ENCODE measurements around the gene PRKCA. TPM values are rescaled to one million over a fixed set of nuclear protein-coding genes. Genes with fewer than 3 reads are reported as not detected.

PRKCA gene
- total RNA-seq, 2 donors from 2014 or later: 6.4 to 7.7 TPM

GRCh38 chr17:66767154-66767933 lies 464.9 kb downstream of the PRKCA start:
- ATAC-seq: no peak
- intact Hi-C loops (cut with DNase I): no loop called here
- no peak for DNase-seq

GRCh38 chr17:66769911-66770310 lies 467.5 kb downstream of the PRKCA start:
- DNase-seq (no peak), ATAC-seq (no peak)
- intact Hi-C loops (cut with DNase I): loop anchor here in 1 of 2 donors (10.0 kb wide), 1 partner anchor 55 kb away; no protein-coding TSS in a partner anchor

GRCh38 chr17:66772148-66772812 lies 469.9 kb downstream of the PRKCA start:
- DNase-seq: no peak
- no peak for ATAC-seq
- intact Hi-C loops (cut with DNase I): loop anchor here in 1 of 2 donors (10.0 kb wide), 1 partner anchor 57 kb away; no protein-coding TSS in a partner anchor

GRCh38 chr17:66775271-66775670 lies 472.9 kb downstream of the PRKCA start:
- DNase-seq (no peak), ATAC-seq (no peak)
- intact Hi-C loops (cut with DNase I): loop anchor here in 1 of 2 donors (10.0 kb wide), 1 partner anchor 60 kb away; no protein-coding TSS in a partner anchor

- no peak for ATAC-seq
- intact Hi-C loops (cut with DNase I): loop anchor here in 1 of 2 donors (10.0 kb wide), 1 partner anchor 61 kb away; no protein-coding TSS in a partner anchor
- no peak for DNase-seq
Measured at GRCh38 chr17:66775881-66776400, 473.5 kb downstream of the PRKCA start.

- no peak for DNase-seq
- no peak for ATAC-seq
- intact Hi-C loops (cut with DNase I): loop anchor here in 1 of 2 donors (10.0 kb wide), 1 partner anchor 62 kb away; no protein-coding TSS in a partner anchor
Measured at GRCh38 chr17:66776999-66777688, 474.7 kb downstream of the PRKCA start.

GRCh38 chr17:66777689-66778225 lies 475.3 kb downstream of the PRKCA start:
- no peak for ATAC-seq
- DNase-seq: no peak
- intact Hi-C loops (cut with DNase I): loop anchor here in 1 of 2 donors (10.0 kb wide), 1 partner anchor 63 kb away; no protein-coding TSS in a partner anchor

GRCh38 chr17:66778531-66779236 lies 476.3 kb downstream of the PRKCA start:
- ATAC-seq (no peak), DNase-seq (no peak)
- intact Hi-C loops (cut with DNase I): loop anchor here in 1 of 2 donors (10.0 kb wide), 1 partner anchor 64 kb away; no protein-coding TSS in a partner anchor

- ATAC-seq (no peak), DNase-seq (no peak)
- intact Hi-C loops (cut with DNase I): loop anchor here in 1 of 2 donors (10.0 kb wide), 1 partner anchor 64 kb away; no protein-coding TSS in a partner anchor
Measured at GRCh38 chr17:66779237-66779606, 476.8 kb downstream of the PRKCA start.

- ATAC-seq (no peak), DNase-seq (no peak)
- intact Hi-C loops (cut with DNase I): no loop called here
Measured at GRCh38 chr17:66781135-66781534, 478.7 kb downstream of the PRKCA start.

GRCh38 chr17:66782851-66783250 lies 480.4 kb downstream of the PRKCA start:
- DNase-seq (no peak), ATAC-seq (no peak)
- intact Hi-C loops (cut with DNase I): no loop called here

- DNase-seq: no peak
- ATAC-seq: no peak
- intact Hi-C loops (cut with DNase I): no loop called here
Measured at GRCh38 chr17:66783656-66784381, 481.4 kb downstream of the PRKCA start.

GRCh38 chr17:66784621-66785364 lies 482.4 kb downstream of the PRKCA start:
- ATAC-seq (no peak), DNase-seq (no peak)
- intact Hi-C loops (cut with DNase I): no loop called here

GRCh38 chr17:66786107-66786506 lies 483.7 kb downstream of the PRKCA start:
- ATAC-seq (no peak), DNase-seq (no peak)
- intact Hi-C loops (cut with DNase I): no loop called here

- intact Hi-C loops (cut with DNase I): no loop called here
- DNase-seq (no peak), ATAC-seq (no peak)
Measured at GRCh38 chr17:66787914-66788313, 485.5 kb downstream of the PRKCA start.

GRCh38 chr17:66789093-66789492 lies 486.7 kb downstream of the PRKCA start:
- peak in 1 of 2 donors; percentile 49 for ATAC-seq
- DNase-seq: no peak
- intact Hi-C loops (cut with DNase I): no loop called here

- no peak for ATAC-seq
- no peak for DNase-seq
- intact Hi-C loops (cut with DNase I): no loop called here
Measured at GRCh38 chr17:66789961-66790437, 487.6 kb downstream of the PRKCA start.

Measured in left cardiac atrium (tissue), 4 donors.